Measurements from ENCODE around the gene GGTLC1. TPM values are rescaled to one million over a fixed set of nuclear protein-coding genes. Genes with fewer than 3 reads are reported as not detected.

GGTLC1 gene
- total RNA-seq, 1 experiment from 2014 or later, result not detected

DNA sequence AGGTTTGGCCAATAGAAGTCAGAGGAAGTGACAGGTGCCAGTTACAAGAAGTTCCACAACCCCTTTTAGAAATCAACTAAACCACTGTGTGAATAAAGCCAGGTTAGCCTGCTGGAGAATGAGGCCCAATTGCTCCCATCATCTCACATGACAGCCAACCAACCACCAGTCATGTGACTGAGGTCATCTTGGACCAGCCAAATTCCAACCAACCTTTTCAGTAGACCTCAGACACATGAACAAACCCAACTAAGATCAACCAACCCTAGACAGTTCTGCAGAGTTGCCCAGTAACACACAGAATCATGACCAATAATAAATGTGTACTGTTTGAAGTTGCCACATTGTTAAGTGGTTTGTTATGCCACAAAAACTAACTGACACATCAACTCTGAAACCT is 44.6 kb upstream of the GGTLC1 start:
- H3K9ac ChIP-seq (ENCODE audit: low read length), result no peak overlapping the region
- no peak overlapping the region for H3K4me3 ChIP-seq (ENCODE audit: low read length)
- TF ChIP-seq EZH2 (IDR thresholded peaks at IDR 0.05; ENCODE audit: low read length, unreplicated experiment) (no peak), EZH2phosphoT487 (IDR thresholded peaks at IDR 0.05; ENCODE audit: borderline replicate concordance, low read length) (no peak)
- TF ChIP-seq, protein P1, sequence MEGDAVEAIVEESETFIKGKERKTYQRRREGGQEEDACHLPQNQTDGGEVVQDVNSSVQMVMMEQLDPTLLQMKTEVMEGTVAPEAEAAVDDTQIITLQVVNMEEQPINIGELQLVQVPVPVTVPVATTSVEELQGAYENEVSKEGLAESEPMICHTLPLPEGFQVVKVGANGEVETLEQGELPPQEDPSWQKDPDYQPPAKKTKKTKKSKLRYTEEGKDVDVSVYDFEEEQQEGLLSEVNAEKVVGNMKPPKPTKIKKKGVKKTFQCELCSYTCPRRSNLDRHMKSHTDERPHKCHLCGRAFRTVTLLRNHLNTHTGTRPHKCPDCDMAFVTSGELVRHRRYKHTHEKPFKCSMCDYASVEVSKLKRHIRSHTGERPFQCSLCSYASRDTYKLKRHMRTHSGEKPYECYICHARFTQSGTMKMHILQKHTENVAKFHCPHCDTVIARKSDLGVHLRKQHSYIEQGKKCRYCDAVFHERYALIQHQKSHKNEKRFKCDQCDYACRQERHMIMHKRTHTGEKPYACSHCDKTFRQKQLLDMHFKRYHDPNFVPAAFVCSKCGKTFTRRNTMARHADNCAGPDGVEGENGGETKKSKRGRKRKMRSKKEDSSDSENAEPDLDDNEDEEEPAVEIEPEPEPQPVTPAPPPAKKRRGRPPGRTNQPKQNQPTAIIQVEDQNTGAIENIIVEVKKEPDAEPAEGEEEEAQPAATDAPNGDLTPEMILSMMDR (conservative IDR thresholded peaks at IDR 0.05; ENCODE audit: low read depth, low read length), result no peak
- H3K27me3 ChIP-seq (ENCODE audit: low read length), result no peaks in the 10 kb centered on the region
- intact Hi-C loops (cut with micrococcal nuclease), result no loop called here
- no peak overlapping the region for H3K27ac ChIP-seq (ENCODE audit: low read length)
- no peak overlapping the region for H3K4me2 ChIP-seq (ENCODE audit: low read length)
- H3K9me3 ChIP-seq (ENCODE audit: low read length), result no peaks in the 10 kb centered on the region
- H4K20me1 ChIP-seq (ENCODE audit: low read length), result no peaks in the 10 kb centered on the region
- H3K36me3 ChIP-seq (ENCODE audit: low read depth, low read length), result no peaks in the 10 kb centered on the region
- no TSS peak for BruUV-seq (replicated peaks)
- H3K9me2 ChIP-seq (replicated peaks; ENCODE audit: low read length), result no peaks in the 10 kb centered on the region
- H2AFZ ChIP-seq (ENCODE audit: low read length), result no peak overlapping the region
- CTCF ChIA-PET, result no interaction called here
- H3F3A ChIP-seq (ENCODE audit: low read length, unreplicated experiment), result no peaks in the 10 kb centered on the region
- DNase-seq, result no peak
- H3K4me1 ChIP-seq (ENCODE audit: insufficient read depth, low read length), result peaks cover 14% of the 10 kb centered on the region
- H3K79me2 ChIP-seq (ENCODE audit: low read length), result no peaks in the 10 kb centered on the region
- ATAC-seq, result no peak
- POLR2A ChIA-PET (ENCODE audit: unreplicated experiment), result no interaction called here

DNA sequence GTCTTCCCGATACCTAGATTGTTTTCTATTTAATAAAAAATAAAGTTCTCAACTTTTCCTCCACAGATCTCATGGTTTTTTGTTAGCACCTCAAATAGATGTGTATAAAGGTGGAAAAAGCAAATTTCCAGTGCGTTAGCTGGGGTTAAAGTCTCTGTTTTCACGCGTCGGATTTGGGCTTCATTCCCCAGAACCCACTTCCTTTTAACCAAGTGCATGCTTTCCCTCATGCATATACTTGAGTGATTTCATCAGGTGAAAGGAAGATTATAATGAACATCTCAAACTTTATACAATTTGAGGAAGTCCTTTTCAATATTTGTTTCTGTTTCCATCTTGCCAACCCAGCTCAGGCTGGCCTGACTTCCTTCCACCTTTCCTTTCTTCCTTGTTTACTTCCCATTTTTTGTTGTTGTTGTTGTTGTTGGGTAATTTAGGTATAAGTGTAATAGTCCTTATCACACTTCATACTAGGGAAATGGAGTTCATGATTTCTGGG is 43.9 kb upstream of the GGTLC1 start:
- Histone ChIP-seq H3K27ac (ENCODE audit: low read length) (no peak overlapping the region), H3K4me3 (ENCODE audit: low read length) (no peak overlapping the region), H3K9me2 (replicated peaks; ENCODE audit: low read length) (no peaks in the 10 kb centered on the region), H2AFZ (ENCODE audit: low read length) (no peak overlapping the region), H4K20me1 (ENCODE audit: low read length) (no peaks in the 10 kb centered on the region), H3F3A (ENCODE audit: low read length, unreplicated experiment) (no peaks in the 10 kb centered on the region), H3K79me2 (ENCODE audit: low read length) (no peaks in the 10 kb centered on the region), H3K4me2 (ENCODE audit: low read length) (no peak overlapping the region), H3K9me3 (ENCODE audit: low read length) (no peaks in the 10 kb centered on the region), H3K27me3 (ENCODE audit: low read length) (no peaks in the 10 kb centered on the region), H3K36me3 (ENCODE audit: low read depth, low read length) (no peaks in the 10 kb centered on the region), H3K4me1 (ENCODE audit: insufficient read depth, low read length) (peaks cover 15% of the 10 kb centered on the region), H3K9ac (ENCODE audit: low read length) (no peak overlapping the region)
- ATAC-seq, result no peak
- DNase-seq, result no peak
- no TSS peak for BruUV-seq (replicated peaks)
- intact Hi-C loops (cut with micrococcal nuclease), result no loop called here
- POLR2A ChIA-PET (ENCODE audit: unreplicated experiment), result no interaction called here
- CTCF ChIA-PET, result no interaction called here
- no peak for TF ChIP-seq EZH2phosphoT487 (IDR thresholded peaks at IDR 0.05; ENCODE audit: borderline replicate concordance, low read length)
- TF ChIP-seq, protein P1 (conservative IDR thresholded peaks at IDR 0.05; ENCODE audit: low read depth, low read length), result no peak
- TF ChIP-seq EZH2 (IDR thresholded peaks at IDR 0.05; ENCODE audit: low read length, unreplicated experiment), result no peak

DNA sequence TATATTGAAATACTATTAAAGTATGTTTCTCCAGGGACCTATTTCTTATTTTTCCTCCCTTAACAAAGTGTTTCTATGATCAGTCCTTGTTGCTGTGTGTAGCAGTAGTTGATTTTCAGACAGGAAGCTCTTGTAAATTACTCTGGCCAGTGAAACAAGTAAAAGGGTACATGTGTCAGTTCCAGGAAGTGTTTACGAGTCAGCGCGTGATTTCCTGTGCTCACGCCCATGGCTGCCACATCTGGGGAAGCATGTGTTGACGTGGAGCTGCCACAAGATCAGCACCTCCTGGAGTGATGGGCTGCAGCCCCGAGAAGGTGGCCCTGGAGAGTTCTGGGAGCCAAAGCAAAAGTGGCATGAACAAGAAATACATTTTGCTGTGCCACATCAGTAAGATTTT is 38.6 kb upstream of the GGTLC1 start:
- H3K4me1 ChIP-seq (ENCODE audit: insufficient read depth, low read length), result peaks cover 4% of the 10 kb centered on the region; the same call in 1 of the 2 replicates
- H3K9me2 ChIP-seq (replicated peaks; ENCODE audit: low read length), result no peaks in the 10 kb centered on the region
- no peaks in the 10 kb centered on the region for H3K9me3 ChIP-seq (ENCODE audit: low read length)
- no TSS peak for BruUV-seq (replicated peaks)
- no peak for ATAC-seq
- POLR2A ChIA-PET (ENCODE audit: unreplicated experiment), result no interaction called here
- CTCF ChIA-PET, result no interaction called here
- H3K4me3 ChIP-seq (ENCODE audit: low read length), result no peak overlapping the region
- no peaks in the 10 kb centered on the region for H3F3A ChIP-seq (ENCODE audit: low read length, unreplicated experiment)
- no peak overlapping the region for H3K9ac ChIP-seq (ENCODE audit: low read length)
- peak; percentile 22 for DNase-seq
- H3K79me2 ChIP-seq (ENCODE audit: low read length), result no peaks in the 10 kb centered on the region
- no peak overlapping the region for H3K27ac ChIP-seq (ENCODE audit: low read length)
- no peaks in the 10 kb centered on the region for H3K27me3 ChIP-seq (ENCODE audit: low read length)
- intact Hi-C loops (cut with micrococcal nuclease), result no loop called here
- H2AFZ ChIP-seq (ENCODE audit: low read length), result peak overlapping the region; percentile 56; the same call in 1 of the 2 replicates
- H4K20me1 ChIP-seq (ENCODE audit: low read length), result no peaks in the 10 kb centered on the region
- no peak for TF ChIP-seq EZH2phosphoT487 (IDR thresholded peaks at IDR 0.05; ENCODE audit: borderline replicate concordance, low read length)
- no peak for TF ChIP-seq EZH2 (IDR thresholded peaks at IDR 0.05; ENCODE audit: low read length, unreplicated experiment)
- TF ChIP-seq, protein P1 (conservative IDR thresholded peaks at IDR 0.05; ENCODE audit: low read depth, low read length), result no peak
- 0 out of 2 replicates have a peak overlapping the region, but pooled peaks have one; percentile 1 for H3K4me2 ChIP-seq (ENCODE audit: low read length)
- no peaks in the 10 kb centered on the region for H3K36me3 ChIP-seq (ENCODE audit: low read depth, low read length)
